Right forelimb (tissue), 1 donor: ENCODE results near the gene ADTRP.
"Not testable (repeated sequence)": the region's sequence is repeated elsewhere in the genome, so short reads cannot be mapped to it uniquely, and the experiment has no call there.

ENCODE experiments used
- DNase-seq: peaks from one replicate; pipeline ENCODE4 v3.0.0-alpha.2; 2018

The ADTRP gene

DNA sequence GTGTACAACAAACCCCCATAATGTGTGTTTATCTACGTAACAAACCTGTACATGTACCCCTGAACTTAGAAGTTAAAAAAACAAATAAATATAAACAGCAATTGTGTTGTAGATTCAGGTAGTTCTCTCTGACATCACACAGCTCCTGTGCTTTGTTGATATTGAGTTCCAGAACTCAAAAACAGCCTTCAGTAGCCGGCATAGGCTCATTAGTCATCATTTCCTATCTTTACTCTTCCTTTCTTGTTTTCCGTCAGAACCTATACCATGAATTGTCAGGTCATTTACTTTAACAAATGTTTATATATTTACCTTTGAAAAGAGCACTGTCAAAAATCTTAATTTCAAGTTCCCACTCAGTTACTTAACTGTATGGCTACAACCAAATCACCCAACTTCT is 88.8 kb downstream of the ADTRP start:
- no peak for DNase-seq

DNA sequence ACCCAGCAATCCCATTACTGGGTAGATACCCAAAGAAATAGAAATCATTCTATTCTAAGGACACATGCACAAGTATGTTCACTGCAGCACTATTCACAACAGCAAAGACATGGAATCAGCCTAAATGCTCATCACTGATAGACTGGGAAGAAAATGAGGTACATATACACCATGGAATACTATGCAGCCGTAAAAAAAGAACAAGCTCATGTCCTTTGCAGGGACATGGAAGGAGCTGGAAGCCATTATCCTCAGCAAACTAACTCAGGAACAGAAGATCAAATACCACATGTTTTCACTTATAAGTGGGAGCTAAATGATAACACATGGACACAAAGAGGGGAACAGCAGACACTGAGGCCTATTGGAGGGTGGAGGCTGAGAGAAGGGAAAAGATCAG is 89.2 kb downstream of the ADTRP start:
- not testable (repeated sequence) for DNase-seq

DNA sequence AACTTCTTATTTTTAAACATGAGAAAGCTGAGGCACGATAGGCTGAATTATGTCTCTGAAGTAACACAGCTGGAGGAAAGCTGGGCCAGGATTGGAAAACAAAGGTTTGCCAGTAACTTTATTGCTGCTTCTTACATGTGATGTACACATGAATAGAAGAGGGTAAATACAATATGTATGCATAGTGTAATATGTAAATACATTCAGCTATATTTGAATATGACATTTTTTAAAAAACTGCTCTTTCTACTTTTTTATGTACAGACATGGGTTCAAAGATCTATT is 90.2 kb downstream of the ADTRP start:
- no peak for DNase-seq

- DNase-seq = no peak
These were observed 93.0 kb downstream of the ADTRP start for GRCh38 chr6:11685481-11686093.

DNA sequence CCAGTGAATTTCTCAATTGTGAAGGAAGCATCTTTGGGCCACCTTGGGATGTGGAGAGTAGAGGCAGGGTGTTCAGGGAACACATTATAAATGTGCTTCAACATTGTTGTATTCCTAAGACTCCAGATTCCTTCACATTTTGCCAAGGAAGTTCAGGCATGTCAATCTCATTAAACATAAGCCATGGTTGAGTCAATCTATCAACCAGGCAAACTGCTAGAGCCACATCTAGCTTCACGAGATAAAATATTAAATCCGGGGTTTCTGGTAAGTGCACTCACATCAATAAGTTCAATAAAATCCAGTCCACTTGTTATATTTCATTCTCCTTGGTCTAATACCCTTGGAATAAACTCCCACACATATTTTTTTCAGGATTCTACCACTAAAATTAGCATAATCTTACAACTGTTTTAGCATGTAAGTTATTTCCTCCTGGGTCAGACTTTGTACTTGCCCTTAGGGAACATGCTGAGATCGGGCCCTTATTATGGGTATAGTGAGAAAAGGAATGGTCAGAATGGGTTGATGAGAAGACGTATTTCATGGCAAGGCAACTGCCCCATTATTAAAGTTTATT is 93.6 kb downstream of the ADTRP start:
- DNase-seq = no peak

GRCh38 chr6:11683871-11684270 is 94.7 kb downstream of the ADTRP start:
- no peak for DNase-seq

GRCh38 chr6:11682561-11682975 is 96.0 kb downstream of the ADTRP start:
- DNase-seq = no peak

DNA sequence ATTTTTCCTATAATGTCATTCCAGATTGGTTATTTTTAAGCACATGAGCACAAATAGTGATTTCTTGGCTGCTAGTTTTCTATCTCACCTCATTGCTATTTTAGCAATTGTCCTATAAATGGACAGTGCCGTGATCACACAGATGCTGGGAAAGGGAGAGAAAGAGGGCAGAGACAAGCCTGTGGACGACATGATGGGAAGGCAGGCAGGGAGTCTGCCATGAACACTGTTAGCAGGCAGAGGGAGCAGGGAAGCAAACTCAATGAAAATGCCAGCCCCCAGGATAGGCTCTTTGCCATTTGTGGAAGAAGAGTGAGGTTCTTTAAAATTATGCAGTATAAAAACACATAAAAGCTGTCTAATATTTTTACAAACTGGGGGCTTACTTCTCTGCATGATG is 96.8 kb downstream of the ADTRP start:
- no peak for DNase-seq

DNA sequence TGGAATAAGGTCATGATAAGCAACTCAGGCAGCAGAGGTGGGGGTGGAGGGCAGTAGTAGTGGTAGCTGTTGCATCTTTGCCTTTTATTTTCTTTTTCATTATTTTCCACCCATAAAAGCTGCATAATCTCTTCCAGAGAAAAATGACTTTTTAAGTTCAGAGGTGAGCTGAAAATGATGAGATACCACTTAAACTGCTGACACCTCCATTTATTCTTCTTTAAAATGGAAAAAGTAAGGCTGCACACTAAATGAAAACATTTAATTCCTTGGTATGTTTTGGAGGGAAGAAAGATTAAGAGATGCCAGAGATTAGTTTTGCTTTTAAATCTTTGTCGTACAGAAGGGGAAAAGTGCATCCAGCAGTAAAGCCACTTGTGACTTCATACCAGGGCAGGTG is 97.2 kb downstream of the ADTRP start:
- DNase-seq = no peak

DNA sequence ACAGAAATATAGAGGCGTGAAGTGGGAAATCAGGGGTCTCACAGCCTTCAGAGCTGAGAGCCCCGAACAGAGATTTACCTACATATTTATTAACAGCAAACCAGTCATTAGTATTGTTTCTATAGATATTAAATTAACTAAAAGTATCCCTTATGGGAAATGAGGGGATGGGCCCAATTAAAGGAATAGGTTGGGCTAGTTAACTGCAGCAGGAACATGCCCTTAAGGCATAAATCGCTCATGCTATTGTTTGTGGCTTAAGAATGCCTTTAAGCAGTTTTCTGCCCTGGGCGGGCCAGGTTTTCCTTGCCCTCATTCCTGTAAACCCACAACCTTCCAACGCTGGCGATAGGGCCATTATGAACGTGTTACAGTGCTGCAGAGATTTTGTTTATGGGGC is 98.1 kb downstream of the ADTRP start:
- DNase-seq = not testable (repeated sequence)

GRCh38 chr6:11679099-11679498 is 99.5 kb downstream of the ADTRP start:
- no peak for DNase-seq

DNA sequence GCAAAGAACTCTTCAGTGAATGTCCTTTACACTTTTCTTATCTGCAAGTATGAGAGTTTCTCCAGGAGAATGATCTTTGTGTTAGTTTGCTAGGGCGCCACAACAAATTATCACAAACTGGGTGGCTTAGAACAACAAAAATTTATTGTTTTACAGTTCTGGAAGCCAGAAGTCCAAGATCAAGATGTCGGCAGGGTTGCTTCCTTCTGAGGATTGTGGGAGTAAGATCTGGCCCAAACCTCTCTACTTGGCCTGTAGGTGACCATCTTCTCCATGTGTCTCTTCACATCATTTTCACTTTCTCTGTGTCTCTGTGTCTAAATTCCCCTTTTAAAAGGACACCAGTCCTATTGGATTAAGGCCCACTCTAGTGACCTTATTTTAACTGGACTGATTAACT is 103.0 kb downstream of the ADTRP start:
- no peak for DNase-seq

- DNase-seq = no peak
These were observed 105.9 kb downstream of the ADTRP start for GRCh38 chr6:11672669-11673068.

DNA sequence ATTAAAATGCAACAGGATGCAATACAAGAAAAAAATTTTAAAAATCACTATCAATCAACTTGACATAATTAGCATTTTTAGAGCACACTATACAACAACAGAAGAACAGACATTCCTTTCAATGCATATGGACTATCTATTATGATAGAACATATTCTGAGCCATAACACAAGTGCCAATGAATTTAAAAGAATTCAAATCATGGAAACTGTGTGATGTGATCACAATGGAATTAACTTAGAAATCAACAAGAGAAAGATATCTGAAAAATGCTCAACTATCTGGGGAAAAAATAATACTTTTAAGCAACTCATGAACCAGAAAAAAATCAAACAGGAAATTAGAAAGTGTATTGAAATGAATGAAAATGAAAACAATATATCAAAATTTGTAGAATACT is 106.3 kb downstream of the ADTRP start:
- DNase-seq = no peak

DNA sequence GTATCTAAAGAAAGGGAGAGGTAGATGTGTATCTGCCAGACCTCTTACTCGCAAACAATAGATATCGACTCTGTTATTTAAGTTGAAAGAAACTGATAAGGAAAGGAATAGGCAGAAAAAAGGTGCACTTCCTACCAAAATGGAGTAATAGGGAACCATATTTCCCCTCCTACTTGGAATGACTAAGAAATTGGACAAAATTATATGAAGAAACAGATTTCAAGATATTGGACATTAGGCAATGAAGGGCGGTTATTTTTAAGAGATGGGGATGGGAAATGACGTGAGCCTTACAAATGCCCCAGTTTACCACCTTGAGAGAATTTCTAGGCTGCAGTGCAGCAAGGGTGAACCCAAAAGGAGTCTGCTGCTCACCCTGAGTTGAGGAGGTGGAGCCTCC is 108.9 kb downstream of the ADTRP start:
- no peak for DNase-seq

- no peak for DNase-seq
These were observed 110.1 kb downstream of the ADTRP start for GRCh38 chr6:11668455-11668854.

DNA sequence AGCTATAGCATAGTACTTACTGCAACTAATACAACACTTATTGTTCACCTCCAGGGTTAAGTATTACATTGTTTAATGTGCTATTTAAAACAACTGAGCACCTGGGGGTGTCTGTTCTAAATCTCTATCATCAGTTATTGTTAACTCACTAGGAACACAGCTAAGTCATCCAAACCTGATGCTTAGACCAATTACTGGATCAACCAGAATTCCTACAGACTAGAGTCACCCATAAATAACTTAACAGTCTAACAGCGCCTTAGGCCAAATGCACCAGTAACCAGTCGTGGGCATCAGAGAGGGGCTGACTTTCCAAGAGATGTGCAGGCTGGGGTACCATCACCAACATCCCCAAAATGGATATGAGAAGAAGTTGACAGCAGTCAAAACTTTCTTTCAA is 110.7 kb downstream of the ADTRP start:
- DNase-seq = no peak

DNA sequence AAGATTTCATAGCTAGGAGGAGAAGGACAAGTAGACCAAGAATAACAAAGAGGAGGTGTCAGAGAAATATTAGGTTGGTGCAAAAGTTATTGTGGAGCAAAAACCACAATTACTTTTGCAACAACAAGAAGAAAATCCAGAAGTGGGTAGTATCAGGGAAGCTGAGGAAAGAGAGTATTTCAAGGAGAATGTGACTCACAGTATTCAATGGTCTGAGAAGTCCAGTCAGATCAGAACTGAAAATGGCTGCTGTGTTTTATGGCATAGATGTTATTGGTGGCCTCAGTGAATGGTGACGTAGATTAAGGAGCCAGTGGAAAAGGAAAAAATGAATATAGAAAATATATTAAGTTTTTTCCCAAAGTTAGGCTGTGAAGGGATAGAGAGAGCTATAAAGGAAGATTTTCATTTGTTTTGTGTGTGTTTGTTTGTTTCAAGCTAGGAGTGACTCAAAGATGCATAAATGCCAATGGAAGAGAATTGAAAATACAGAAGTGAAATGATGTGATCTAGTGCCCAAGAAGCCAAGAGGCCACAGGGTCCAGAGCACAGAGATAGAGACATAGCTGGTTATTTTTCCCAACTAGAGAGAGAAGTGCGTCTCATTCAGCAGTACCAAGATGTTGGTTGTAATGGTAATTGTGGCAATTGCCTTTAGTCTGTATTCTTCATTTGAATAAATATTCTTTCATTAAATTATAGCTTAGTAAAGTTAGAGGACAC is 112.8 kb downstream of the ADTRP start:
- no peak for DNase-seq
